Ishikawa (cell line): ENCODE data around the gene NRIP2.

Source experiments
- CEBPB ChIP-seq: IDR thresholded peaks from 2 replicates; pipeline ENCODE4 v1.6.1; 2012
- CREB1 ChIP-seq: IDR thresholded peaks from 2 replicates; pipeline ENCODE4 v1.6.1; 2012; ENCODE audit warnings: low read depth
- EP300 ChIP-seq: IDR thresholded peaks from 2 replicates; pipeline ENCODE4 v1.6.1; 2012; ENCODE audit warnings: borderline replicate concordance
- FOXM1 ChIP-seq: IDR thresholded peaks from 2 replicates; pipeline ENCODE4 v1.6.1; 2012; ENCODE audit warnings: low read depth, borderline replicate concordance
- NFIC ChIP-seq: IDR thresholded peaks from 2 replicates; pipeline ENCODE4 v1.6.1; 2012
- RAD21 ChIP-seq: IDR thresholded peaks from 2 replicates; pipeline ENCODE4 v1.6.1; 2012; ENCODE audit warnings: low read depth
- TAF1 ChIP-seq: IDR thresholded peaks from 2 replicates; pipeline ENCODE4 v1.6.1; 2012; ENCODE audit warnings: low read depth, mild to moderate bottlenecking
- TCF12 ChIP-seq: IDR thresholded peaks from 2 replicates; pipeline ENCODE4 v1.6.1; 2012; ENCODE audit warnings: low read depth
- TEAD4 ChIP-seq: IDR thresholded peaks from 2 replicates; pipeline ENCODE4 v1.6.1; 2012
- YY1 ChIP-seq: IDR thresholded peaks from 2 replicates; pipeline ENCODE4 v1.6.1; 2012; ENCODE audit warnings: low read depth
- ZBTB7A ChIP-seq: IDR thresholded peaks from 2 replicates; pipeline ENCODE4 v1.6.1; 2012; ENCODE audit warnings: low read depth
- TF ChIP-seq, protein P1 (sequence below): IDR thresholded peaks from 2 replicates; pipeline ENCODE4 v1.6.1; 2012
- TF ChIP-seq, protein P2 (sequence below): IDR thresholded peaks from 2 replicates; pipeline ENCODE4 v1.6.1; 2012; ENCODE audit warnings: low read depth, mild to moderate bottlenecking
- TF ChIP-seq, protein P3 (sequence below): IDR thresholded peaks from 2 replicates; pipeline ENCODE4 v1.6.1; 2012

DNA sequence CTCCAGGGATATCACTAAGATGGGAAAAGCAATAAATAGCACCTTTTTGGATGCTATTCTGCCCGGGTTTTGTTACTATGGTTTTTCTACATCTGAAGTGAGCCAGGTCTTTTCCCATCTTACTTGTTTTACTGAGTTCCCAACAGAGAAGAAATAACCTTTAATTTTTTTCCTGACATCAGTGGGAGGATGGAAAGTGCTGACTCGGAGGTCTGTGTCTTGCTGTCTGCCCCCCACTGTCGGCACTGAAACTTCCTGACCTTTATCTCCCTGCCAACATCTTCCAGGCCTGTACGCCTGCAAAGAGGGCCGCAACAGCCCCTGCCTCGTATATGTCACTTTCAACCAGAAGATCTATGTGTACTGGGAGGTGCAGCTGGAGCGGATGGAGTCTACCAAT is 11.4 kb downstream of the NRIP2 start:
- TF ChIP-seq YY1: no peak
- TF ChIP-seq CEBPB: no peak
- TF ChIP-seq TEAD4: no peak
- TF ChIP-seq, protein P1, sequence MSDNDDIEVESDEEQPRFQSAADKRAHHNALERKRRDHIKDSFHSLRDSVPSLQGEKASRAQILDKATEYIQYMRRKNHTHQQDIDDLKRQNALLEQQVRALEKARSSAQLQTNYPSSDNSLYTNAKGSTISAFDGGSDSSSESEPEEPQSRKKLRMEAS: no peak
- no peak for TF ChIP-seq CREB1
- no peak for TF ChIP-seq ZBTB7A
- TF ChIP-seq EP300: no peak
- TF ChIP-seq TAF1: no peak
- no peak for TF ChIP-seq NFIC
- TF ChIP-seq, protein P2, sequence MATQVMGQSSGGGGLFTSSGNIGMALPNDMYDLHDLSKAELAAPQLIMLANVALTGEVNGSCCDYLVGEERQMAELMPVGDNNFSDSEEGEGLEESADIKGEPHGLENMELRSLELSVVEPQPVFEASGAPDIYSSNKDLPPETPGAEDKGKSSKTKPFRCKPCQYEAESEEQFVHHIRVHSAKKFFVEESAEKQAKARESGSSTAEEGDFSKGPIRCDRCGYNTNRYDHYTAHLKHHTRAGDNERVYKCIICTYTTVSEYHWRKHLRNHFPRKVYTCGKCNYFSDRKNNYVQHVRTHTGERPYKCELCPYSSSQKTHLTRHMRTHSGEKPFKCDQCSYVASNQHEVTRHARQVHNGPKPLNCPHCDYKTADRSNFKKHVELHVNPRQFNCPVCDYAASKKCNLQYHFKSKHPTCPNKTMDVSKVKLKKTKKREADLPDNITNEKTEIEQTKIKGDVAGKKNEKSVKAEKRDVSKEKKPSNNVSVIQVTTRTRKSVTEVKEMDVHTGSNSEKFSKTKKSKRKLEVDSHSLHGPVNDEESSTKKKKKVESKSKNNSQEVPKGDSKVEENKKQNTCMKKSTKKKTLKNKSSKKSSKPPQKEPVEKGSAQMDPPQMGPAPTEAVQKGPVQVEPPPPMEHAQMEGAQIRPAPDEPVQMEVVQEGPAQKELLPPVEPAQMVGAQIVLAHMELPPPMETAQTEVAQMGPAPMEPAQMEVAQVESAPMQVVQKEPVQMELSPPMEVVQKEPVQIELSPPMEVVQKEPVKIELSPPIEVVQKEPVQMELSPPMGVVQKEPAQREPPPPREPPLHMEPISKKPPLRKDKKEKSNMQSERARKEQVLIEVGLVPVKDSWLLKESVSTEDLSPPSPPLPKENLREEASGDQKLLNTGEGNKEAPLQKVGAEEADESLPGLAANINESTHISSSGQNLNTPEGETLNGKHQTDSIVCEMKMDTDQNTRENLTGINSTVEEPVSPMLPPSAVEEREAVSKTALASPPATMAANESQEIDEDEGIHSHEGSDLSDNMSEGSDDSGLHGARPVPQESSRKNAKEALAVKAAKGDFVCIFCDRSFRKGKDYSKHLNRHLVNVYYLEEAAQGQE: no peak
- no peak for TF ChIP-seq FOXM1
- TF ChIP-seq RAD21: no peak
- TF ChIP-seq TCF12: no peak
- TF ChIP-seq, protein P3, sequence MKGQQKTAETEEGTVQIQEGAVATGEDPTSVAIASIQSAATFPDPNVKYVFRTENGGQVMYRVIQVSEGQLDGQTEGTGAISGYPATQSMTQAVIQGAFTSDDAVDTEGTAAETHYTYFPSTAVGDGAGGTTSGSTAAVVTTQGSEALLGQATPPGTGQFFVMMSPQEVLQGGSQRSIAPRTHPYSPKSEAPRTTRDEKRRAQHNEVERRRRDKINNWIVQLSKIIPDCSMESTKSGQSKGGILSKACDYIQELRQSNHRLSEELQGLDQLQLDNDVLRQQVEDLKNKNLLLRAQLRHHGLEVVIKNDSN: no peak
